ENCODE measurements around the gene MET.
"Not testable (repeated sequence)": the region's sequence is repeated elsewhere in the genome, so short reads cannot be mapped to it uniquely, and the experiment has no call there.

Gene MET

DNA sequence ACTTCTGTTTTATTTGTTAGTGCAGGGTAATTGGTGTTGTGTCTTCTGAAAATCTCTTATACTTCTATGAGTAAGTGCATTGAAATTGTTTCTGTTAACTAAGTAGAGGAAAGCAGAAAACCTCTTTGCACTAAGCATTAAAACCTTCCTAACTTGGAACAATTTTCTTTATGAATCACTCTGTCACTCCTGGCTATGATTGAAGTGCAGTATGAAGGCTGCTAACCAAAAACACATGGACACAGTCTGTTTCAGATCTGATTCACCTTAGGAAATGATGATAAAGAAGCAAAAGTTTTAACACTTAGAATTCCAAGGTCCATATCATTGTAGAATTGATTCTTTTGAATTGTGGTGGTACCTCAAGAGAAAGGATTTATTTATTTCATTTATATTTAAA, 41.9 kb downstream of the MET start:
- TF ChIP-seq, protein P1, sequence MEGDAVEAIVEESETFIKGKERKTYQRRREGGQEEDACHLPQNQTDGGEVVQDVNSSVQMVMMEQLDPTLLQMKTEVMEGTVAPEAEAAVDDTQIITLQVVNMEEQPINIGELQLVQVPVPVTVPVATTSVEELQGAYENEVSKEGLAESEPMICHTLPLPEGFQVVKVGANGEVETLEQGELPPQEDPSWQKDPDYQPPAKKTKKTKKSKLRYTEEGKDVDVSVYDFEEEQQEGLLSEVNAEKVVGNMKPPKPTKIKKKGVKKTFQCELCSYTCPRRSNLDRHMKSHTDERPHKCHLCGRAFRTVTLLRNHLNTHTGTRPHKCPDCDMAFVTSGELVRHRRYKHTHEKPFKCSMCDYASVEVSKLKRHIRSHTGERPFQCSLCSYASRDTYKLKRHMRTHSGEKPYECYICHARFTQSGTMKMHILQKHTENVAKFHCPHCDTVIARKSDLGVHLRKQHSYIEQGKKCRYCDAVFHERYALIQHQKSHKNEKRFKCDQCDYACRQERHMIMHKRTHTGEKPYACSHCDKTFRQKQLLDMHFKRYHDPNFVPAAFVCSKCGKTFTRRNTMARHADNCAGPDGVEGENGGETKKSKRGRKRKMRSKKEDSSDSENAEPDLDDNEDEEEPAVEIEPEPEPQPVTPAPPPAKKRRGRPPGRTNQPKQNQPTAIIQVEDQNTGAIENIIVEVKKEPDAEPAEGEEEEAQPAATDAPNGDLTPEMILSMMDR (IDR thresholded peaks at IDR 0.05; ENCODE audit: control insufficient read depth, insufficient read depth, low read depth, low read length, missing control alignments) = no peak
- no peak overlapping the region for H3K4me3 ChIP-seq (ENCODE audit: control insufficient read depth, low read depth, low read length)

GRCh38 chr7:116715077-116715476, 43.1 kb downstream of the MET start:
- no peak overlapping the region for H3K4me3 ChIP-seq (ENCODE audit: control insufficient read depth, low read depth, low read length)
- no peak for DNase-seq (ENCODE audit: low read depth)
- TF ChIP-seq, protein P1 (IDR thresholded peaks at IDR 0.05; ENCODE audit: control insufficient read depth, insufficient read depth, low read depth, low read length, missing control alignments) = peak; percentile 41

More for the DNA sequence above, 41.9 kb downstream of the MET start:
- DNase-seq (ENCODE audit: low read depth) = no peak

DNA sequence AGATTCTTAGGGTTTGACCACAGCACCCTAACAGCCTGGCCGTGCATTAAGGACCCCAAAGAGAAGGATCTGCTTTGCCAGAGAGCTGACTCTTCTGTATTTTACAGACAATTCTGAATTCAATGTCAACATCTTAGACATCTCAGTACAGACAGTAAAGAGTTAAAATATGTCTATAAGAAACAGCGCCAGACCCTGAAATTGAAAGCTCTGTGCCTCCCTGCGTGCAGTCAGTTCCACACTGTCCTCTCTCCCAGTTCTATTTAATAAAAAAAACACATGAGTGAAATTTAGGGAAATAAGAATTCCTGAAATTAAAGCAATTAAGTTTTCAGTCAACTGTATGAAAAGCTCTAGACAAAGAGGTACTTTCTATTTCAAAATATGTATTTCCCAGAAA, 45.1 kb downstream of the MET start:
- no peak for DNase-seq (ENCODE audit: low read depth)
- TF ChIP-seq, protein P1 (IDR thresholded peaks at IDR 0.05; ENCODE audit: control insufficient read depth, insufficient read depth, low read depth, low read length, missing control alignments) = no peak
- no peak overlapping the region for H3K4me3 ChIP-seq (ENCODE audit: control insufficient read depth, low read depth, low read length)

DNA sequence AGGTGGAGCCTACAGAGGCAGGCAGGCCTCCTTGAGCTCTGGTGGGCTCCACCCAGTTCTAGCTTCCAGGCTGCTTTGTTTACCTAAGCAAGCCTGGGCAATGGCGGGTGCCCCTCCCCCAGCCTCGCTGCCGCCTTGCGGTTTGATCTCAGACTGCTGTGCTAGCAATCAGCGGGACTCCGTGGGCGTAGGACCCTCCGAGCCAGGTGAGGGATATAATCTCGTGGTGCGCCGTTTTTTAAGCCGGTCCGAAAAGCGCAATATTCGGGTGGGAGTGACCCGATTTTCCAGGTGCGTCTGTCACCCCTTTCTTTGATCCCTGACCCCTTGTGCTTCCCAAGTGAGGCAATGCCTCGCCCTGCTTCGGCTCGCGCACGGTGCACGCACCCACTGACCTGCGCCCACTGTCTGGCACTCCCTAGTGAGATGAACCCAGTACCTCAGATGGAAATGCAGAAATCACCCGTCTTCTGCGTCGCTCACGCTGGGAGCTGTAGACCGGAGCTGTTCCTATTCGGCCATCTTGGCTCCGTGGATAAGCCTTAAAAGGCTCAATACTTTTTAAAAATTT, 52.0 kb downstream of the MET start:
- not testable (repeated sequence) for DNase-seq (ENCODE audit: low read depth); H3K4me3 ChIP-seq (ENCODE audit: control insufficient read depth, low read depth, low read length)

DNA sequence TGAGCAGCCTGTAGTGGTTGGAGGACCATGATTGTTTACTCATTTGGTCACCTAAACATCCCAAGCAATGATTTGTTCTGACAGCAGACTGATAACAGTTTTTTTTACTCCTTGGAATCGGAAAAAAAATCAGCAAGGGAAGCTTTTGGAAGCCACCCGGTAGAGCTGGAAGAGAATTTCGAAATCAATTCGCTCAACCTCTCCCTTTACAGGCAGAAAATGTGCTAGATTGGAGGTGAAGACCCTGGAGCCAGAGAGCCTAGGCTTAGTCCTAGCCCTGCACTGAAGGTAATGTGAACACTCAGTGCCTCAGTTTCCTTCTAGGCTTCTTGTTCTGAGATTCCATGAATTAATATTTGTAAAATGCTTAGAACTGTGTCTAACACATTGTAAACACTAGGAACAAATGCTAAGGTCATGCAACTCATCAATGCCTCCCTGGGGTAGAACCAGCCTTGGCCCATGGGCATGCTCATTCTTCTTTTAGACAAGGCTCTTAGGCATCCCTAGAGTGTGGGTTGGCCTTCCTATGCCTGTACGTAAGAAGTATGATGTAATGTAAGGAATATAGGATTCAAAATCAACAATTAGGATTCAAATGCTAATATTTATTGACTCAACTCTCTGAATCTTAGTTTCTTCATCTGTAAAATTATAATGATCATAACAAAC, 52.7 kb downstream of the MET start:
- no peak for DNase-seq (ENCODE audit: low read depth)
- H3K4me3 ChIP-seq (ENCODE audit: control insufficient read depth, low read depth, low read length) = no peak overlapping the region
- TF ChIP-seq, protein P1 (IDR thresholded peaks at IDR 0.05; ENCODE audit: control insufficient read depth, insufficient read depth, low read depth, low read length, missing control alignments) = no peak

GRCh38 chr7:116726149-116726548, 54.2 kb downstream of the MET start:
- no peak for DNase-seq (ENCODE audit: low read depth)
- TF ChIP-seq, protein P1 (IDR thresholded peaks at IDR 0.05; ENCODE audit: control insufficient read depth, insufficient read depth, low read depth, low read length, missing control alignments) = no peak

DNA sequence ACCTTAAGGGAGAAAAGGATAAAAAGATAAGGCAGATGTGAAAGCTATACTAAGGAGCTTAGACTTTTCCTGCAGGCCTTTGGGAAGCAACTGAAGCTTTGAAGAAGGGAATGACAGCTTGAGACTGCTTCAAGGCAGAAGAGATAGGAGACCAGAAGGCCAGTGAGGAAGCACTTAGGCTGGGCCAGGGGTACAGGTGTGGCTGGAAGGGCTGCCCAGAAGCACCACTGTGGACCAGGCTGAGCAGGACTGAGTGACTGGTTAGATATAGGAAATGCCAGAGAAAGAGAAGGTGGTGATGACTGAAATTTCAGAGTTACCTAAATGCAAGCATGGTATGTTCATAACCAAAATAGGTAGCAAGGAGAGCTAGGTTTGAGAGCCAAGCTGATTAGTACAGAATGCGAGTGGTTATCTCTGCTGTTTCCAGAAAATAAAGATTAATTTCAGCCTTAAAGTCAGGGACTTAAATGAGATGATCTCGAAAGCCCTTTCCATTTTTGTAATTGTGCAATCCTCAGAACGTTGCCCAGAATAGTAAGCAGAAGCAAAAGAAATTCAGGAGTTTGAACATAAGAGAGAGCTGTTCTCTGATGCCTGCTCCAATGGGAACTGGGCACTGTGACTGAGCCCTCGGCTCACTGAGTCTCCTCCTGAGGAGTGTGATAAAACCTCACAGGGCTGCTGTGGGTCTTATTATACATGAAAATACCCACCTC, 54.9 kb downstream of the MET start:
- TF ChIP-seq, protein P1 (IDR thresholded peaks at IDR 0.05; ENCODE audit: control insufficient read depth, insufficient read depth, low read depth, low read length, missing control alignments) = no peak
- no peak for DNase-seq (ENCODE audit: low read depth)
- no peak overlapping the region for H3K4me3 ChIP-seq (ENCODE audit: control insufficient read depth, low read depth, low read length)

More at GRCh38 chr7:116726149-116726548, 54.2 kb downstream of the MET start:
- H3K4me3 ChIP-seq (ENCODE audit: control insufficient read depth, low read depth, low read length) = no peak overlapping the region
